GM12875 (cell line): ENCODE data around the gene IGFBP6.
"Not testable (repeated sequence)": the region's sequence is repeated elsewhere in the genome, so short reads cannot be mapped to it uniquely, and the experiment has no call there.

Experiments
- H3K4me3 ChIP-seq: one replicate; pipeline ENCODE4 v1.5.1; 2011; ENCODE audit warnings: low read depth, low read length, control low read depth
- TF ChIP-seq, protein P1 (sequence below): IDR thresholded peaks from 2 replicates; pipeline ENCODE4 v1.5.1; 2011; ENCODE audit warnings: low read depth, mild to moderate bottlenecking, control low read depth, inconsistent platforms, low read length, moderate library complexity, borderline replicate concordance; ENCODE audit not compliant: insufficient read depth

Gene IGFBP6

DNA sequence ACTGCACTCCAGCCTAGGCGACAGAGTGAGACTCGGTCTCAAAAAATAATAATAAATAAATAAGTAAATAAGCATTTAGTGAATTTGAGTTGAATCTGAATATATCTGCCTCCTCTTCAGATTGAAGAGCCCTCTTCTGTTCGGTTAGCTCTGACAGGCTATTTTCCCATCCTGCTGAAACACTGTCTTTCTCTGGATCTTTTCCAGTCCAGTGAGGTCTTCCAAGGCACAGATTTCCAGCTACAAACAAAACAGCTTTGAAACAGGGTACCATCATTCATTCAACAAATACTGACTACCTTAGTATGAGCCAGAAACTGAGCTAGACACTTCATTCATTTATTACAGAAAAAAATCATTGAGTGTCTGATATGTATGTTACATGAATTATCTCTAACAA is 11.1 kb upstream of the IGFBP6 start:
- TF ChIP-seq, protein P1, sequence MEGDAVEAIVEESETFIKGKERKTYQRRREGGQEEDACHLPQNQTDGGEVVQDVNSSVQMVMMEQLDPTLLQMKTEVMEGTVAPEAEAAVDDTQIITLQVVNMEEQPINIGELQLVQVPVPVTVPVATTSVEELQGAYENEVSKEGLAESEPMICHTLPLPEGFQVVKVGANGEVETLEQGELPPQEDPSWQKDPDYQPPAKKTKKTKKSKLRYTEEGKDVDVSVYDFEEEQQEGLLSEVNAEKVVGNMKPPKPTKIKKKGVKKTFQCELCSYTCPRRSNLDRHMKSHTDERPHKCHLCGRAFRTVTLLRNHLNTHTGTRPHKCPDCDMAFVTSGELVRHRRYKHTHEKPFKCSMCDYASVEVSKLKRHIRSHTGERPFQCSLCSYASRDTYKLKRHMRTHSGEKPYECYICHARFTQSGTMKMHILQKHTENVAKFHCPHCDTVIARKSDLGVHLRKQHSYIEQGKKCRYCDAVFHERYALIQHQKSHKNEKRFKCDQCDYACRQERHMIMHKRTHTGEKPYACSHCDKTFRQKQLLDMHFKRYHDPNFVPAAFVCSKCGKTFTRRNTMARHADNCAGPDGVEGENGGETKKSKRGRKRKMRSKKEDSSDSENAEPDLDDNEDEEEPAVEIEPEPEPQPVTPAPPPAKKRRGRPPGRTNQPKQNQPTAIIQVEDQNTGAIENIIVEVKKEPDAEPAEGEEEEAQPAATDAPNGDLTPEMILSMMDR: no peak
- H3K4me3 ChIP-seq: no peak overlapping the region

DNA sequence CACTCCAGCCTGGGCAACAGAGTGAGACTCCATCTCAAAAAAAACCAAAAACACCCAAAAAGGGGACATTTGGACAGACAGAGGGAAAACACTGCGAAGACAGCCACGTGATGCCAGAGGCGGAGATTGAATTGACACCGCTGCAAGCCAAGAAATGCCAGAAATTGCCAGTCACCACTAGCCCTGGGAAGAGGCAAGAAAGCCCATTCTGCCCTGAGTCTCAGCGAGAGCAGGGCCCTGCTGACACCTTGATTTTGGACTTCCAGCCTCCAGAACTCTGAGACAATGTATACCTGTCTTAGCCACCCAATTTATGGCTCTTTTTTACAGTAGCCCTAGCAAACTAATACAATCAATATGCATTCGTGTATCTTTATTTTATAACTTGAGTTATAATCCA is 7.4 kb upstream of the IGFBP6 start:
- H3K4me3 ChIP-seq: no peak overlapping the region
- TF ChIP-seq, protein P1: no peak

DNA sequence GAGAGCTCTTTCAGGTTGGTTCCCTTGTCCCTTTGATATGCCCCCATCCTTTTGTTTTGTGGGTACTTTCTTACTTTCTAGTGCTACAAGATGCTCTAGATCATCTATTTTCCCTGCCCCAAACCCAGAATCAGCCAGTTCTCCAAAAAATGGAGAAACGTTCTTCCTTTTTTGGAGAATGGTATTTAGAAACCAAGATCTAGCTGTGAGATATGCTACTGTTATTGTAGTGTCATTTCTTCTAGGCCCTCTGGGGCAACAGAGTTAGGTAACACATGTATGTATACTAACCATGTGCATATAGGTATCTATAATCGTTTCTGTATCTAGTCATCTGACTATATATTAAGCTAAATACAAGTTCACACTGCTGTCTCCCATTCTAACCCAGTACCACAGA is 6.9 kb upstream of the IGFBP6 start:
- H3K4me3 ChIP-seq: no peak overlapping the region
- TF ChIP-seq, protein P1: no peak

DNA sequence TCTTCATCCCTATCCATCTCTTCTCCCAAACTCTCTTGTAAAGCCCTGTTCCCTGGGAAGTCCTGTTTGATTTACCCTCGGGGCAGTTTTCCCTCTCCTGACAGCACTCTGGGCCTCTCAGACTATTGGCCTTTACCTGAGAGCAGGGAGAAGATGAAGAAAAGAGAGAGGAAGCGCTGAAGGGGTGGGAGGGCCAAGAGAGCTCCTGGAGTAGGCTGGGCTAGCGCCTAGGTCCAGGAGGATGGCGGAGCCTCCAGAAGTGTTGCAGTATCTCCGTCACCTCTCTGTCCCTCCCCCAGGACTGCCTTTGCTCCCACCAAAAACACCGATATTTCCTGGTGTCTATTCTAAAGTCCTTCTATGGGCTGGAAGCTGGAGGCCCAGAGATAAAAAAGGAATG is 5.7 kb upstream of the IGFBP6 start:
- H3K4me3 ChIP-seq: no peak overlapping the region
- TF ChIP-seq, protein P1: no peak

DNA sequence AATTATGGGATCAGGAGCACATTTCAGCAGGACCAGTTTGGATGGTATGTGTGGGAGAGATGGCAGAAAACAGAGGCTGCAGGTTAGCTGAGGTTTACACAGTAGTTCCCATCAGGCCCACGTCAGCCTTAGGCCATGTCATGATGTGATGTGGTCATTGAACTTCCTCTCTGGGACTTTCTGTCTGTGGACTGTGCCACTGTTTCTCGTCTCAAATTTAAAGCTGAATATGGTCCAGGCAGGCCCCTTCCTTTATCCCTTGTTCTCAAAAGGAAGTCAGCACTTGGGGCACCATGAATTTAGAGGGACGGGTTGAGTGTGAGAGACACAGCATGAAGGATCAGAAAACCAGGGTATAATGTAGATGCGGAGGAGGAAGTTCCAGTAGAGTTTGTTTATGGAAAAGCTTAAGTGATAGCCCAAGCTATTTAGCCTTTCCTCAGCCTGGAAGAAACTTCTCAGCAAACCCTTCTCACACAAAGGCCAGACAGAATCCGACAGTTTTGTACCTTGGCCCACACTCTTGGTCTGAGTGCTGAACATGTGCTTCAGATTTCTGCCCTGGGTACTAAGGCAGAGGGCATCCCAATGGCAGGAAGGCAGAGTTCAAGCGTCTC is 3.6 kb upstream of the IGFBP6 start:
- TF ChIP-seq, protein P1: no peak
- H3K4me3 ChIP-seq: no peak overlapping the region

DNA sequence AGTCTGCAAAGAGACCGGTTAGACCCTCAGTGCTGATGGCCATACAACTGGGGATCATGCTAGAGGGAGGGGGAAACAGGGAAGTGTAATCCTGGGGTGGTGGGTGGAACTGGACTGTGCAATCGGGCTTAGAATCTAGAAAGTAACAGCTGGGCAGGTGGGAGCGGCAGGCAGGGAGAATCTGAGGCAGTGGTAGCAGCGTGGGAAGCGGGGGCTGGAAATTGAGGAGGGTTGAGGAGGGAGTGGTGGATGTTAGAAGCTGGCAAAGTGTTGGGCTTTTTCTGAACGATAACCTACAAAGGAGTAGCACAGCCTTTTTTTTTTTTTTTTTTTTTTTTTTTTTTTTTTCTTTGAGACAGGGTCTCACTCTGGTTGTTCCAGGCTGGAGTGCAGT is 3.1 kb upstream of the IGFBP6 start:
- TF ChIP-seq, protein P1: no peak
- H3K4me3 ChIP-seq: no peak overlapping the region

DNA sequence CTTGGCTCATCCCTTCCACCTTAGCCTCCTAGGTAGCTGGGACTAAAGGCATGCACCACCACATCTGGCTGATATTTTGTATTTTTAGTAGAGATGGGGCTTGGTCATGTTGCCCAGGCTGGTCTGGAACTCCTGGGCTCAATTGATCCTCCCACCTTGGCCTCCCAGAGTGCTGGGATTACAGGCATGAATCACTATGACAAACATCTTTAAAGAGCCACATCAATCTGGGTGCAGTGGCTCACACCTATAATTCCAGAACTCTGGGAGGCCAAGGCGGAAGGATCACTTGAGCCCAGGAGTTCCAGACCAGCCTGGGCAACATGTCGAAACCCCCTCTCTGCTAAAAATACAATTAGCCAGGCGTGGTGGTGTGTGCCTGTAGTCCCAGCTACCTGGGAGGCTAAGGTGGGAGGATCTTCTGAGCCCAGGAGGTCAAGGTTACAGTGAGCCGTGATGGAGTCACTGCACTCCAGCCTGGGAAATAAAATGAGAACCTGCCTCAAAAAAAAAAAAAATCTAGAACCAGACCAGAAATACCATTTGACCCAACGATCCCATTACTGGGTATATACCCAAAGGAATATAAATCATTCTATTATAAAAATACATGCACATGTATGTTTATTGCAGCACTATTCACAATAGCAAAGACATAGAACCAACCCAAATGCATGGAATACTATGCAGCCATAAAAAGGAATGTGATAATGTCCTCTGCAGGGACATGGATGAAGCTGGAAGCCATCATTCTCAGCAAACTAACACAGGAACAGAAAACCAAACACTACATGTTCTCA is 2.5 kb upstream of the IGFBP6 start:
- not testable (repeated sequence) for H3K4me3 ChIP-seq

DNA sequence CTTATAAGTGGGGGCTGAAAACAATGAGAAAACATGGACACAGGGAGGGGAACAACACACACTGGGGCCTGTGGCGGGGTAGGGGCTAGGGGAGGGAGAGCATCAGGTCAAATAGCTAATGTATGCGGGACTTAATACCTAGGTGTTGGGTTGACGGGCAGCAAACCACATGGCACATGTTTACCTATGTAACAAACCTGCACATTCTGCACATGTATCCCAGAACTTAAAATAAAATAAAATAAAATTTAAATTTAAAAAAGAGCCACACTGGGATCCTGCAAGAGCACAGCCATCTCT is 1.9 kb upstream of the IGFBP6 start:
- H3K4me3 ChIP-seq: not testable (repeated sequence)
